Stimulated activated naive B cell treated with anti-CD40 and anti-IgM and Interleukin-4, amounts not matched to agents 10 μg/mL and 1 μg/mL and 100 μg/mL, for 72 hours (primary cell): ENCODE measurements around the gene VRK3.

Experiments
- ATAC-seq, 2 donors: fragments of 150-1000 bp; cut with Tn5 transposase; replicated peaks; 2 replicates each; pipeline ENCODE4 v1.10.0; 2021; ENCODE audit warnings: moderate library complexity in 1 of 2
- DNase-seq: peaks from one replicate; pipeline ENCODE4 v3.0.0; 2021
- H3K27ac Mint-ChIP-seq: one replicate; pipeline ENCODE4 v1.8.0; 2022; ENCODE audit warnings: mild to moderate bottlenecking, mixed read lengths
- H3K27me3 Mint-ChIP-seq, 2 donors: one replicate each; pipeline ENCODE4 v1.8.0; 2022; ENCODE audit warnings: mixed read lengths in 2 of 2
- H3K36me3 Mint-ChIP-seq, 2 donors: one replicate each; pipeline ENCODE4 v1.8.0; 2022; ENCODE audit warnings: mixed read lengths in 2 of 2, mild to moderate bottlenecking in 1 of 2
- H3K4me1 Mint-ChIP-seq, 2 donors: one replicate each; pipeline ENCODE4 v1.8.0; 2022; ENCODE audit warnings: mixed read lengths in 2 of 2, mild to moderate bottlenecking in 1 of 2
- H3K4me3 Mint-ChIP-seq, 2 donors: one replicate each; pipeline ENCODE4 v1.8.0; 2022; ENCODE audit warnings: mild to moderate bottlenecking in 2 of 2, mixed read lengths in 2 of 2, moderate library complexity in 1 of 2
- H3K9me3 Mint-ChIP-seq, 2 donors: one replicate each; pipeline ENCODE4 v1.8.0; 2022; ENCODE audit warnings: mixed read lengths in 2 of 2, mild to moderate bottlenecking in 1 of 2

VRK3 gene

DNA sequence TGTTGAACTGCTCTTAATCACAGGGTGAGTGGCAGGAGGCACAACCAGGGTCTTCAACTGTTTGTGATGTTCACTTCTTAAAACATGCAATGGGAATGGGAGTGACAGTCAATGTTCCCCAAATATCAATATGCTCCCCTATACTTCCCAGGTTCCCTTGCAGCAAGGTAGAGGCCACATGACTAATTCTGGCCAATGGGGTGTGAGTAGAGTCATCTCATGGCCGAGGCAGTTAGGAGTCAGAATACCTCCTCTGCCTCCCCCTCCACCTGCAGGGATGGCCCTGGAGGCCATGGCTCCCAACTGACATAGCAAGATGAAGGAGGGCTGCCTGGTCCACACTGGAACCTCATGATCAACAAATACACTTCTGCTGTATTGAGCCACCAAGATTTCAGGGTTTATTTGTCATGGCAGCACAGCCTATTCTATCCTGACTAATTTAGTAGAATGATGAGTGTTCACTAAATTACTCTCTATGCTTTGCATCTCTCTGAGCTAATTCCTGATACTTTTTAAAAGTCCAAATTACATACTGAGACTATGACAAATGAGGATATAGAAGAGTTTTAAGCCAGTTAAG is 8.9 kb downstream of the VRK3 start:
- Mint-ChIP-seq H3K36me3 (peaks cover 48 to 49% of the 10 kb centered on the region in 2 donors), H3K9me3 (peaks cover 0 to 2% of the 10 kb centered on the region in 2 donors), H3K27me3 (no peaks in the 10 kb centered on the region), H3K27ac (no peak overlapping the region), H3K4me3 (no peak overlapping the region), H3K4me1 (peaks cover 6 to 10% of the 10 kb centered on the region in 2 donors)
- DNase-seq (no peak), ATAC-seq (no peak)

DNA sequence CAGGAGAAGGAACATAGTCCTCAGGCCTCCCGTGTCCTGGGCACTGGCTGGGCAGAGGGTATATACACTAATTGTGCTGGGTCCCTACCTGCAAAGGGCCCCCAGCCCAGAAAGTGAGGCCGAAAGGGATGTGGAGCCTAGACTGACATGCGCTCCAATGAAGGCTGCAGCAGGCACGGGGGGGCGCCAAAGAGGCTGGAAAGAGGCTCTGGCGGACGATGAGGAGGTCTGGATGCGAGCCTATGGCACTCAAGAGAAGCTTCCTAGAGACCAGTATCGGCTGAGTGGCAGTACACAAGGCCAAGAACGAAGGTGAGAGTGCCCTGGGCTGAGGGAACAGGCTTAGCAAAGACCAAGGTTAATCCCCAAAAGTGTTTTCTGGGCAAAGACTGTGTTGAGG is 16.6 kb downstream of the VRK3 start:
- Mint-ChIP-seq H3K36me3 (peaks cover 56 to 61% of the 10 kb centered on the region in 2 donors), H3K4me1 (peaks cover 19 to 21% of the 10 kb centered on the region in 2 donors), H3K9me3 (peaks cover 0 to 1% of the 10 kb centered on the region in 2 donors), H3K4me3 (no peak overlapping the region), H3K27ac (no peak overlapping the region), H3K27me3 (no peaks in the 10 kb centered on the region)
- no peak for ATAC-seq
- DNase-seq, result no peak

DNA sequence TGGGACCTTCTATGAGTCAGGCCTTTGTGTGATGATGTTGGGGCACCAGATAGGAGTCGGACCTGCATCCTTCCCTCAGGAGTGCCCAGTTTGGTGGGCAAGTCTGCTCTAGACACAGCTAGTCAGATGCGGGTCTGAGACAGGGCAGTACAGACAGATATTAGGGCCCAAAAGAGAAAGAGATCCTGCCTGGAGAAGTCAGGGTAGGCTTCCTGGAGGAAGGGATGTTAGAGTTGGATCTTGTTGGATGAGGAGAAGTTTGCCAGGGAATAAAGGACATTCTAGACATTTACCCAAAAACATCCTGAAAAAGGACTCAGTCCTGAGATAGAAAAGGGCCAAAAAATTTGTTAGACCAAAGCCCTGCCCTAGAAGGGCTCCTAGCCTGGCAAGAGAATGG is 17.2 kb downstream of the VRK3 start:
- ATAC-seq (no peak), DNase-seq (no peak)
- H3K36me3 Mint-ChIP-seq, result peaks cover 53 to 61% of the 10 kb centered on the region in 2 donors
- H3K4me1 Mint-ChIP-seq, result peaks cover 19 to 24% of the 10 kb centered on the region in 2 donors
- H3K9me3 Mint-ChIP-seq, result peaks cover 0 to 1% of the 10 kb centered on the region in 2 donors
- no peak overlapping the region for H3K27ac Mint-ChIP-seq
- H3K27me3 Mint-ChIP-seq, result no peaks in the 10 kb centered on the region
- no peak overlapping the region for H3K4me3 Mint-ChIP-seq

DNA sequence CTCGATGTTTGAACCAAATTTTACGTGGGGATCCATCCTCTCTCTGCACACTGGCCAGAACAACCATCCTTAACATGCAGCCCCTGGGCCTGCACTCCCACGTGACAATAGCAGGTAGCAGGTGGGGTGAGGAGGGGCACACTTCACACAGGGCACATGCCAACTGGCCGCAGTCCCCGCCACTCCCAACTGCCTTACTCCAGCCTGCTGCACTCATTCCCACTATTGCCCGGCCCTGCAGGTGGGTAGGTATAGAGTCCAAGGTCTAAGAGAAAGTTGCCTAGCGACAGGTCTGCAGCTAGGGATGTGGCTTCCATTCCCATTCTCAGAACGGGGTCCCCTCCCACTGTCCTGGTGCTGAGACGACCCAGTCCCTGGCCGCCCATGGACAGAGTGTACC is 18.0 kb downstream of the VRK3 start:
- Mint-ChIP-seq H3K4me3 (no peak overlapping the region), H3K27ac (no peak overlapping the region), H3K27me3 (no peaks in the 10 kb centered on the region), H3K9me3 (peaks cover 0 to 1% of the 10 kb centered on the region in 2 donors), H3K36me3 (peaks cover 52 to 64% of the 10 kb centered on the region in 2 donors), H3K4me1 (peaks cover 19 to 25% of the 10 kb centered on the region in 2 donors)
- ATAC-seq, result no peak
- DNase-seq, result no peak

DNA sequence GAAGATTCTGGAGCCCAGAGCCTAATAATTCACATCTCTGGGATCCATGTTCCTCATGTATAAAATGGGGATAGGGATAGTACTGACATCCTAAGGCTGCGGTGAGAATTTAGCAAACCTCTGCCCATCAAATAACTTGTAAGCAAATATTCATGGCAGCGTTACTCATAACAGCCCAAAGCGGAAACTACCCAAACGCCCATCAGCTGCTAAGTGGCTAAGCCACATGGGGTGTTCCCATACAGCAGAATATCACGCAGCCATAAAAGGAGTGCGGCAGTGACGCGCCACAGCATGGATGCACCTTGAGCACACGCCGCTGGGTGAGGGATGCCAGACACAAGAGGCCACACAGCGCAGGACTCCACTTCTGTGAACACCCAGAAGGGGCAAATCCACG is 19.7 kb downstream of the VRK3 start:
- Mint-ChIP-seq H3K27ac (no peak overlapping the region), H3K36me3 (peaks cover 62 to 71% of the 10 kb centered on the region in 2 donors), H3K9me3 (peaks cover 0 to 1% of the 10 kb centered on the region in 2 donors), H3K4me1 (peaks cover 17 to 36% of the 10 kb centered on the region in 2 donors), H3K27me3 (no peaks in the 10 kb centered on the region), H3K4me3 (no peak overlapping the region)
- ATAC-seq, result peak in 1 of 2 donors; percentile 46
- no peak for DNase-seq

DNA sequence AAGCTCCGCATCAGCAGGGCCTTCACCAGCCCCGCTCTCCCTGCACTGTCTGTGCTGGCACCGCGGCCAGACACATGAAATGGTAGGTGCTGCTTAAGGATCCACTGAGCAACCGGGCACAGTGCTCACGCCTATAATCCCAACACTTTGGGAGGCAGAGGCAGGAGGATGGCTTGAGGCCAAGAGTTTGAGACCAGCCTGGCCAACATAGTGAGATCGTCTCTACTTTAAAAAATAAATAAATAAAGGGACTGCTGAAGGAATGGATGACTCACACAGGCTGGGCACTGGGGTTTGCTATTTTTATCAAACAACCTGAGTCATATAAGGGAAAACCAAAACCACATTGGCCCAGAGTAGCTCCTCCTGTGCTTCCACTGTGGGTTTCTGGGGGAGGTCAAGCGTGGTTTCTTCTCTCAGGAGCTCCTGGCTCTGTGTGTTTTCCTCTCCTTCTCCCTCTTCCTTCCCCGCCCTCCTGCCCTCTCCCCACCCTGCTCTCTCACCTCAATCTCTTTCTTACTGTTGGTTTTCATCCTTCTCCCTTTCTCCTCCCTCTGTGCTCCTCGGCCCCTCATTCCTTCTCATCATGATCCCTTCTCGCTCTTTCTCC is 21.3 kb downstream of the VRK3 start:
- Mint-ChIP-seq H3K9me3 (peaks cover 0 to 1% of the 10 kb centered on the region in 2 donors), H3K4me1 (peaks cover 19 to 36% of the 10 kb centered on the region in 2 donors), H3K4me3 (peak overlapping the region; percentile 10 to 65), H3K36me3 (peaks cover 70 to 84% of the 10 kb centered on the region in 2 donors), H3K27me3 (no peaks in the 10 kb centered on the region), H3K27ac (peak overlapping the region; percentile 37)
- DNase-seq, result peak; percentile 21
- peak; percentile 91 to 96 for ATAC-seq

DNA sequence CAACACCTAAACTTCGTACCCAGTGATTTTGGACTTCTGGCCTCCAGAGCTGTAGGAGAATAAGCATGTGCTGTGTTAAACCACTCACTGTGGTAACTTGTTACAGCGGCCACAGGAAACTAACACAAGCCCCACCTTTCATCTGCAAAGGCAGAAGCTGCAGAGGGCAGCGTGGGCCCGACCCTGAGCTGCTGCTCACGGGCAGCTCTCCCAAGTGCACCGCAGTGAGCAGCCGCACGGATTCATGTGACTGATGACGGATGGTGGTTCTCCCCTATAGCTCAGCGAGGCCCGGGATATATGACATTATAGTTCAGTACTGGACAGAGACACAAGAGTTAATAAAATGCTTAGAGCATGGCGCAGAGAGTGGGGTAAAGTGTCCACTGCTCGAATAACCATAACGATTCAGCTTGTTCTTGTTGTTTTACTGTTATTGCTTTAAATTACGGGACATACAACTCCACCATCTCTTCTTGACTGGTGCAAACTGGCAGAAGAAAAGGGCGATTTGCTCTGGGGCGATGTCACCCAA is 21.9 kb downstream of the VRK3 start:
- H3K36me3 Mint-ChIP-seq, result peaks cover 64 to 82% of the 10 kb centered on the region in 2 donors
- no peak overlapping the region for H3K27ac Mint-ChIP-seq
- H3K27me3 Mint-ChIP-seq, result no peaks in the 10 kb centered on the region
- peaks cover 19 to 36% of the 10 kb centered on the region in 2 donors for H3K4me1 Mint-ChIP-seq
- peaks cover 0 to 1% of the 10 kb centered on the region in 2 donors for H3K9me3 Mint-ChIP-seq
- no peak overlapping the region for H3K4me3 Mint-ChIP-seq
- DNase-seq (no peak), ATAC-seq (no peak)

DNA sequence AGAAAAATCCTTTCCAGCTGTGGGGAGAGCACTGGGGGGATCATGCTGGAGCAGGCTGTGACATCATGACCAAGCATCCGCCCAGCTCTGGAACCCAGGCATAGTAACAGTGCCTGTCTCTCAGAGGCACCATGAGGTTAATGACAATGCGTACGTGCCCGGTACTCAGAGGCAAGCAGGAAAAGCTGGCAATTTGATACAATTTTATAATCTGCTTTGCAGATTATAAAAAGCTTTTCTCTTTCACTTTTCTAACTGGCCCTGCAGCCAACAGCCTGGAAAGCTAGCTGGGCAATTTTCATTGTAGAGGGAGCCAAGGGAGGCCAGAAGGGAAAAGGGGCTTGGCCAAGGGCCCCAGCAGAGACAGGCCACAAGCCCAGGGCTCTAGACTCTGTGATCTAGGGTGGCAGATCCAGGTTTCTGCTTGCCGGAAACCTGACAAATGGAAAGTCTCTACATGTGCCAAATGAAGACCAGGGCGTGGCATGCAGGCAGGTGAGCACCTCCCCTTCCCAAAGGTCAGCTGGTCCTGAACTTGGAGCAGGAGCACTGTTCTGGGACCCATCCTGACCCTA is 22.7 kb downstream of the VRK3 start:
- H3K9me3 Mint-ChIP-seq, result peaks cover 0 to 3% of the 10 kb centered on the region in 2 donors
- H3K27ac Mint-ChIP-seq, result no peak overlapping the region

DNA sequence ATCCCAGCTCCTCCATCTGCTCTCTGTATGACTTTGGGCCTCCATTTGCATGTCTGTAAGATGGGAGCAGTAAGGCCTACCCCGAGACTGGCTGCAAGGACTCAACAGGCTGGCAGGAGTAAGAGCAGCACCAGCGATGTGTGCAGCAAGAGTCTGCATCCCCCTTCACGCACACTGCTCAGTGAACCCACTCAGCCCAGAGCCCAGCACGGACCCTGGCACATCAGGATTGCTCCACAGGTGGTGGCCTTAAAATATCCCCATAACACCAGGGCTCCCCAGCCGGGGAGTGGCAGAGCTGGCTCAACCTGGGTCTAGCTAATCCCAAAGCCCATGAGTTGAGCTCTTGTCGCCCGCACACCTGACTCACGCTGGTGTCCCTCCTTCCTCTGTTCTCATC is 23.4 kb downstream of the VRK3 start:
- H3K27ac Mint-ChIP-seq, result no peak overlapping the region
- ATAC-seq (no peak), DNase-seq (no peak)
- peaks cover 56 to 76% of the 10 kb centered on the region in 2 donors for H3K36me3 Mint-ChIP-seq
- peaks cover 0 to 3% of the 10 kb centered on the region in 2 donors for H3K9me3 Mint-ChIP-seq
- H3K4me3 Mint-ChIP-seq, result no peak overlapping the region
- peaks cover 20 to 40% of the 10 kb centered on the region in 2 donors for H3K4me1 Mint-ChIP-seq
- no peaks in the 10 kb centered on the region for H3K27me3 Mint-ChIP-seq

More for the DNA sequence above, 22.7 kb downstream of the VRK3 start:
- H3K27me3 Mint-ChIP-seq, result no peaks in the 10 kb centered on the region
- DNase-seq (no peak), ATAC-seq (no peak)
- H3K4me3 Mint-ChIP-seq, result no peak overlapping the region
- peaks cover 61 to 81% of the 10 kb centered on the region in 2 donors for H3K36me3 Mint-ChIP-seq
- peaks cover 23 to 40% of the 10 kb centered on the region in 2 donors for H3K4me1 Mint-ChIP-seq

DNA sequence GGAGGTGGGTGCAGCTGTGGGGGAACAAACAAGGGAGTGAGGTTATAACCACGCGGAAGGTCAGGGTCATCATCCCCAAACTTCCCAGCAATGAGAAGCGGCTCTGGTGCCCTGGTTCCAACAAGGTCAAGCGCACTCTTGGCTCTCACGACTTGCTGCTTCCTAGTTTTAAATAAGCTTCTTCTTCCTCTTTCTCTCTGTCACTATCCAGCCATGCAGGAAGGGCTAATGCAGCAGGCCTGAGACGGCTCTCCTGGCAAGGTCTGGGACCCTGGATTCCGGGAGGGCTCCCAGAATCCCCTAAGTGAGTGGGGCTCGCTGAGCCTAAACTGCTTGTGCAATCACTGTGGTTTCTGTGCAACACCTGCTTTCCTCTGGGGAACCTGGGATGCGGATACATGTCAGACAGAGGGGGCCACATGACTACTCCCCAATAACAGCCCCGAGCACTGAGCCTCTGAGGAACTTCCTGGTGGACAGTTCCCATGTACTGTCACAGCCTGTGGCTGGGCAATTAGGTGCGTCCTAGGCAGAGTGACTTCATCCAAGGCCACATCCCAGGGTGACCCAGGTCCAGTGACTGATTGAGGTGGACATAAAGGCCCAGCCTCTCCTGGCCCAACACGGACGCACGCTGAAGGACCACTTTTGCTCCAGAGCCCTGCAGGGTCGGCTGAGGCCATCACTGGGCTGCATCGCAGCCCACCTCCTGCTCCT is 24.2 kb downstream of the VRK3 start:
- Mint-ChIP-seq H3K27me3 (no peaks in the 10 kb centered on the region), H3K4me3 (no peak overlapping the region), H3K9me3 (peaks cover 0 to 3% of the 10 kb centered on the region in 2 donors), H3K36me3 (peaks cover 58 to 78% of the 10 kb centered on the region in 2 donors), H3K4me1 (peaks cover 20 to 40% of the 10 kb centered on the region in 2 donors), H3K27ac (no peak overlapping the region)
- ATAC-seq (no peak), DNase-seq (no peak)

DNA sequence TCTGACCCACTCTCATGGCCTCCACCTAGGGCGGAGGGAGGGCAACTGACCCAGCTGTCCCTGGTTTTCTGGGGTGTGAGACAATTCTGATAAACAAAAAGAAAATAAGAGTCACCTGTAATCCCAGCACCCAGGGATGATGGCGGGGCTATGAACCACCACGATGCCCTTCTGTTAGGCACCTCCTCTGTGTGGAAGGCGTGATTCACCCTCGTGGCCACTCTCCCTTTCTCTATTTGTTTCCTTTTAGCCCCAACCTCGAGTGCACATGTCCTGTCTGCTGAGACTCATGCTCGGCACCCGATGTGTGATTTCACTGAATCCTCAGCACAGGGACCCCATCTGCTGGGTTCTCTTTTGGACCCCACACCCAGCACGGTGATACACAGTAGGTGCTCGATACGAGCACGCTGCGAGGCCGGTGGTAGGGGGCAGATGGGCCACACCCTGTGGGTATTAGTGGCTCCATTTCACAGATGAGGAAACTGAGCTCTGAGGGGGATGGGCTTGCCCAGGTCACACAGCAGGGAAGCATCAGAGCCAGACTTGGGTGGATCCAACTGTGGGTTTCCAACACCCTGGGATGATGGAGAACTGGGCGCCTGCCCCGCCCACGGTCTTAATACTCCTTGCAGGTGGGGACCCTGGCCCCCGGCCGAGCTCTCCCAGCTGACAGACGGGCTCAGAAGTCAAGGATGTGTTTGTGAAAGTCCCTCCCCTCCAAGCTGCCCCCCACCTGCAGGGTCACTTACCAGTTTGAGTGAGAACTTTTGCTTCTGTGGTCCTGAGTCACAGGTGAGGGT is 24.9 kb downstream of the VRK3 start:
- Mint-ChIP-seq H3K4me3 (no peak overlapping the region), H3K27me3 (no peaks in the 10 kb centered on the region), H3K4me1 (peaks cover 17 to 35% of the 10 kb centered on the region in 2 donors), H3K36me3 (peaks cover 58 to 77% of the 10 kb centered on the region in 2 donors), H3K27ac (no peak overlapping the region), H3K9me3 (peaks cover 0 to 3% of the 10 kb centered on the region in 2 donors)
- ATAC-seq, result no peak
- no peak for DNase-seq

DNA sequence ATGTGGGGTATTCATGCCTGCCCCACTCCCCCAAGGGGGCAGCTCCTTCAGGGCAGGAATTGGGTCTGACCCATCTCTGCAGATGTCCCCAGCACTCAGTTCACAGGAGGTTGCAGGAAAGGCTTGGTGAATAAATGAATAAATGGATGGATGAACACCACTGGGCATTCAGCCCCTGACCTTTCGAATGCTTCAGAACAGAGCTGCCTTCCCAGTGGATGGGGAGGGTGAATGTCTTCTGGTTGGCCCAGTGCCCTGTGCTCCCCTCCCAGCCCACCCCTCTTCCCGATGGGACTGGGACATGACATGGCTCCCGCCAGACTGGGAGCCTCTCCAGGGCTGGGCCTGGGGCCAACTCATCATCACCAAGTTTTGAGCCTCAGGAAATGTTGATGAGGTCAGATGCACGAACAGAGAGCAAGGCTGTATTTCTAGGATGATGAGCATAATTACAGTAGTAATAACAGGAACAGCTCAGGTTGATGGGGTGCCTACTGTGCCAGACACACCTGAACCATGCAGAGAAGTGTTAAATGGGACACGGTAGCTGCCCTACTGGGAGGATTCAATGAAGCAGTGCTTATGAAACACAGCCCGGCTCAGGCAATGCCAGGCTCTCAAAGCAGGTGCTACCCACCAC is 25.7 kb downstream of the VRK3 start:
- no peak overlapping the region for H3K27ac Mint-ChIP-seq
- no peaks in the 10 kb centered on the region for H3K27me3 Mint-ChIP-seq
- H3K4me1 Mint-ChIP-seq, result peaks cover 13 to 28% of the 10 kb centered on the region in 2 donors
- DNase-seq (no peak), ATAC-seq (no peak)
- H3K4me3 Mint-ChIP-seq, result no peak overlapping the region
- H3K36me3 Mint-ChIP-seq, result peaks cover 61 to 79% of the 10 kb centered on the region in 2 donors
- H3K9me3 Mint-ChIP-seq, result peaks cover 0 to 3% of the 10 kb centered on the region in 2 donors

DNA sequence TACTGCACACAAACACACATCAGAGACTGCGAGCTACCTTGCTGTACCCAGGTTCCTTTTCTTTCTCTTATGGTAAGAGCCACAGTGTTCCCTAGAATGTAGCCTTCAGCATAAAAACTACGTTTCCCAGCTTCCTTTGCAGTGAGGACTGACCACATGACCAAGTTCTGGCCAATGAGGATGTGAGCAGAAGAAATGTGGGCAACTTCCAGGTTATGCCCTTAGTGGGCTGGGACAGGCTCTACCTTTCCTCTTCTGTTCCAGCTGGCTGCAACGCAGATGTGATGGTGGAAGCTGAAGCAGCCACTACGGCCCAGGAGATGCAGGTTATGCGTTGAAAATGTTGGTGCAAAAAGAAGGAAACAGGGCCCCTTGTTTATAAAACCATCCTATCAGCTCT is 27.5 kb downstream of the VRK3 start:
- Mint-ChIP-seq H3K4me1 (peaks cover 6 to 16% of the 10 kb centered on the region in 2 donors), H3K36me3 (peaks cover 64 to 79% of the 10 kb centered on the region in 2 donors), H3K4me3 (no peak overlapping the region), H3K9me3 (peaks cover 0 to 2% of the 10 kb centered on the region in 2 donors), H3K27ac (no peak overlapping the region), H3K27me3 (no peaks in the 10 kb centered on the region)
- DNase-seq (no peak), ATAC-seq (peak; percentile 75 to 89)
